Ishikawa (cell line): ENCODE results near the gene UGT1A9.

Experiments
- CEBPB ChIP-seq: IDR thresholded peaks from 2 replicates; pipeline ENCODE4 v1.6.1; 2012
- CREB1 ChIP-seq: IDR thresholded peaks from 2 replicates; pipeline ENCODE4 v1.6.1; 2012; ENCODE audit warnings: low read depth
- EGR1 ChIP-seq: IDR thresholded peaks from 2 replicates; pipeline ENCODE4 v1.6.1; 2012
- EP300 ChIP-seq: IDR thresholded peaks from 2 replicates; pipeline ENCODE4 v1.6.1; 2012; ENCODE audit warnings: borderline replicate concordance
- FOXM1 ChIP-seq: IDR thresholded peaks from 2 replicates; pipeline ENCODE4 v1.6.1; 2012; ENCODE audit warnings: low read depth, borderline replicate concordance
- NFIC ChIP-seq: IDR thresholded peaks from 2 replicates; pipeline ENCODE4 v1.6.1; 2012
- RAD21 ChIP-seq: IDR thresholded peaks from 2 replicates; pipeline ENCODE4 v1.6.1; 2012; ENCODE audit warnings: low read depth
- TAF1 ChIP-seq: IDR thresholded peaks from 2 replicates; pipeline ENCODE4 v1.6.1; 2012; ENCODE audit warnings: low read depth, mild to moderate bottlenecking
- TCF12 ChIP-seq: IDR thresholded peaks from 2 replicates; pipeline ENCODE4 v1.6.1; 2012; ENCODE audit warnings: low read depth
- TEAD4 ChIP-seq: IDR thresholded peaks from 2 replicates; pipeline ENCODE4 v1.6.1; 2012
- YY1 ChIP-seq: IDR thresholded peaks from 2 replicates; pipeline ENCODE4 v1.6.1; 2012; ENCODE audit warnings: low read depth
- ZBTB7A ChIP-seq: IDR thresholded peaks from 2 replicates; pipeline ENCODE4 v1.6.1; 2012; ENCODE audit warnings: low read depth
- TF ChIP-seq, protein P1 (sequence below): IDR thresholded peaks from 2 replicates; pipeline ENCODE4 v1.6.1; 2012
- TF ChIP-seq, protein P2 (sequence below): IDR thresholded peaks from 2 replicates; pipeline ENCODE4 v1.6.1; 2012
- TF ChIP-seq, protein P3 (sequence below): IDR thresholded peaks from 2 replicates; pipeline ENCODE4 v1.6.1; 2012; ENCODE audit warnings: low read depth, mild to moderate bottlenecking

UGT1A9 gene

DNA sequence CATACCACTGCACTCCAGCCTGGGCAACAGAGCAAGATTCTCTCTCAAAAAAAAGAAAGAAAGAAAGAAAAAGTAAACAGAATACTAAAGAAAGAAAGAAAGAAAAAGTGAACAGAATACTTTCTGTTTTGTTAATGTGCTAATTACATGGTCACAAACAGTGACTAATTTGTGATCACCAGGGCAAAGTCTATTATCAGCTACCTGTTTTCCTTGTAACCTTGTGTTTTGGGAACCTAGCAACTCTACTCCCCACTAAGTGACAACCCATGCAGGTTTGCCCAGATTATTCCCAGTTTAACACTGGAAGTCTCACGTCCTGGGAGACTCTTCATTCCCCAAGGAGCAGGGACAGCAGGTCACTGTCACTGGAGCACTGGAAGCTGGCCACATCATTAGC is 16.7 kb upstream of the UGT1A9 start:
- TF ChIP-seq TCF12, result no peak
- TF ChIP-seq ZBTB7A, result no peak
- TF ChIP-seq, protein P1, sequence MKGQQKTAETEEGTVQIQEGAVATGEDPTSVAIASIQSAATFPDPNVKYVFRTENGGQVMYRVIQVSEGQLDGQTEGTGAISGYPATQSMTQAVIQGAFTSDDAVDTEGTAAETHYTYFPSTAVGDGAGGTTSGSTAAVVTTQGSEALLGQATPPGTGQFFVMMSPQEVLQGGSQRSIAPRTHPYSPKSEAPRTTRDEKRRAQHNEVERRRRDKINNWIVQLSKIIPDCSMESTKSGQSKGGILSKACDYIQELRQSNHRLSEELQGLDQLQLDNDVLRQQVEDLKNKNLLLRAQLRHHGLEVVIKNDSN, result no peak
- no peak for TF ChIP-seq CEBPB
- no peak for TF ChIP-seq RAD21
- TF ChIP-seq EGR1, result no peak
- TF ChIP-seq YY1, result no peak
- no peak for TF ChIP-seq TEAD4
- no peak for TF ChIP-seq NFIC
- TF ChIP-seq, protein P2, sequence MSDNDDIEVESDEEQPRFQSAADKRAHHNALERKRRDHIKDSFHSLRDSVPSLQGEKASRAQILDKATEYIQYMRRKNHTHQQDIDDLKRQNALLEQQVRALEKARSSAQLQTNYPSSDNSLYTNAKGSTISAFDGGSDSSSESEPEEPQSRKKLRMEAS, result no peak
- TF ChIP-seq FOXM1, result no peak
- TF ChIP-seq EP300, result no peak
- TF ChIP-seq, protein P3, sequence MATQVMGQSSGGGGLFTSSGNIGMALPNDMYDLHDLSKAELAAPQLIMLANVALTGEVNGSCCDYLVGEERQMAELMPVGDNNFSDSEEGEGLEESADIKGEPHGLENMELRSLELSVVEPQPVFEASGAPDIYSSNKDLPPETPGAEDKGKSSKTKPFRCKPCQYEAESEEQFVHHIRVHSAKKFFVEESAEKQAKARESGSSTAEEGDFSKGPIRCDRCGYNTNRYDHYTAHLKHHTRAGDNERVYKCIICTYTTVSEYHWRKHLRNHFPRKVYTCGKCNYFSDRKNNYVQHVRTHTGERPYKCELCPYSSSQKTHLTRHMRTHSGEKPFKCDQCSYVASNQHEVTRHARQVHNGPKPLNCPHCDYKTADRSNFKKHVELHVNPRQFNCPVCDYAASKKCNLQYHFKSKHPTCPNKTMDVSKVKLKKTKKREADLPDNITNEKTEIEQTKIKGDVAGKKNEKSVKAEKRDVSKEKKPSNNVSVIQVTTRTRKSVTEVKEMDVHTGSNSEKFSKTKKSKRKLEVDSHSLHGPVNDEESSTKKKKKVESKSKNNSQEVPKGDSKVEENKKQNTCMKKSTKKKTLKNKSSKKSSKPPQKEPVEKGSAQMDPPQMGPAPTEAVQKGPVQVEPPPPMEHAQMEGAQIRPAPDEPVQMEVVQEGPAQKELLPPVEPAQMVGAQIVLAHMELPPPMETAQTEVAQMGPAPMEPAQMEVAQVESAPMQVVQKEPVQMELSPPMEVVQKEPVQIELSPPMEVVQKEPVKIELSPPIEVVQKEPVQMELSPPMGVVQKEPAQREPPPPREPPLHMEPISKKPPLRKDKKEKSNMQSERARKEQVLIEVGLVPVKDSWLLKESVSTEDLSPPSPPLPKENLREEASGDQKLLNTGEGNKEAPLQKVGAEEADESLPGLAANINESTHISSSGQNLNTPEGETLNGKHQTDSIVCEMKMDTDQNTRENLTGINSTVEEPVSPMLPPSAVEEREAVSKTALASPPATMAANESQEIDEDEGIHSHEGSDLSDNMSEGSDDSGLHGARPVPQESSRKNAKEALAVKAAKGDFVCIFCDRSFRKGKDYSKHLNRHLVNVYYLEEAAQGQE, result no peak
- TF ChIP-seq CREB1, result no peak
- no peak for TF ChIP-seq TAF1

DNA sequence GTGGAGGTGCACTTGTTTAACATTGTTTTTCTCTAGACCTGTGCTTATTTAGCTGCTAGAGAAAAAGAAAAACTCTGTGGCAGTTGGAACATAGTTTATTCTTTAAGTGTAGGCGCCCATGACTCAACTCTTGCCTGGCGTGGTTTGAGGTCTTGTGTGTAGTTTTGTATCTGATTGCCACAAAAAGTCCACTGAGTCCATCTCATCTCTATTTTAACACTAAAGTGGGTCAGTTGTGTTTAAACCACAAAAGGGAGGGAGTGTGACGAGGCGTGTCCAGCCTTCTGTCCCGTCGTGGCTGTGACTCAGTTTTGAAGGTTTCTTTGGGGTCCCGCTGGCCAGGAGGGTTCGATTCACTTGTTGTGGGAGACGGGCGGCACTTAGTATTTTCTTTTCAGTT is 15.3 kb upstream of the UGT1A9 start:
- TF ChIP-seq, protein P1, result no peak
- TF ChIP-seq TAF1 (no peak), TEAD4 (no peak)

DNA sequence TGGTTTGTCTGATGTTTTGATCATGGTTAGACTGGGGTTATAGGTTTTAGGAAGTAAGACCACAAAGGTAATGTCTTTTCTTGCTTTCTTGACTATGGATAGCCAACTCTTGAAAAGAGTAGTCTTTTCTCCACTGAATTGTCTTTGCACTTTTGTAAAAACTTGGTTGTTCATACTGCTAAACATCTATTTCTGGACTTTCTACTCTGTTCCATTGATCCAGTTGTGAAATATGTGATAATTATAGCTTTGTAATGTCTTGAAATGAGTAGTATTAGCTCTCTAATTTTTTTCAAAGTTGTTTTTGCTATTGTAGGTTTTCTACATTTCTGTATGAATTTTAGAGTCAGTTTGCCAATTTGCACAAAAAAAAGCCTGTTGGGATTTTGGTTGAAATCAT is 13.1 kb upstream of the UGT1A9 start:
- TF ChIP-seq, protein P2, result no peak
- TF ChIP-seq EP300 (no peak), NFIC (no peak), TCF12 (no peak), CREB1 (no peak), EGR1 (no peak), TAF1 (no peak), CEBPB (no peak), ZBTB7A (no peak), RAD21 (no peak)
- TF ChIP-seq, protein P3, result no peak
- TF ChIP-seq, protein P1, result no peak

DNA sequence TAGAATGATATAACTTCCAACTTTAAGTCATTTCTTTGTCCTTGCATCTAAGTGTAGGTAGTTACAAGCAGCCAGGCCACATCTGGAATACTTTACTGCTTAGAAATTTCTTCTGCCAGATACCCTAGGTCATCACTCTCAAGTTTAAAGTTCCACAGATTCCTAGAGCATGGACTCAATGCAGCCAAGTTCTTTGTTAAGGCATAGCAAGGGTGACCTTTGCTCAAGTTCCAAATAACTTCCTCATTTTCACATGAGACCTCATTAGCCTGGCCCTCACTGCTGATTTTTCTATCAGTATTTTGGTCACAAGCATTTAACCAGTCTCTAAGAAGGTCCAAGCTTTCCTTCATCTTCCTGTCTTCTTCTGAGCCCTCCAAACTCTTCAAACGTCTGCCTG is 7.8 kb upstream of the UGT1A9 start:
- TF ChIP-seq, protein P1, result no peak
- TF ChIP-seq YY1, result no peak
- no peak for TF ChIP-seq FOXM1
- no peak for TF ChIP-seq TAF1
- TF ChIP-seq, protein P2, result no peak
- no peak for TF ChIP-seq NFIC
- no peak for TF ChIP-seq ZBTB7A
- no peak for TF ChIP-seq EP300
- no peak for TF ChIP-seq TCF12
- no peak for TF ChIP-seq CEBPB
- TF ChIP-seq TEAD4, result no peak
- TF ChIP-seq RAD21, result no peak
- TF ChIP-seq, protein P3, result no peak
